HG03457 (cell line): ENCODE data around the gene ESAM.
A peak's percentile ranks its signal among the peaks of the same experiment; 100 is the strongest.

Source experiments
- ATAC-seq: cut with Tn5 transposase; IDR thresholded peaks from one replicate; pipeline ENCODE4 v1.9.1; 2021; ENCODE audit warnings: moderate number of reproducible peaks; ENCODE audit not compliant: unreplicated experiment

ESAM gene, protein sequence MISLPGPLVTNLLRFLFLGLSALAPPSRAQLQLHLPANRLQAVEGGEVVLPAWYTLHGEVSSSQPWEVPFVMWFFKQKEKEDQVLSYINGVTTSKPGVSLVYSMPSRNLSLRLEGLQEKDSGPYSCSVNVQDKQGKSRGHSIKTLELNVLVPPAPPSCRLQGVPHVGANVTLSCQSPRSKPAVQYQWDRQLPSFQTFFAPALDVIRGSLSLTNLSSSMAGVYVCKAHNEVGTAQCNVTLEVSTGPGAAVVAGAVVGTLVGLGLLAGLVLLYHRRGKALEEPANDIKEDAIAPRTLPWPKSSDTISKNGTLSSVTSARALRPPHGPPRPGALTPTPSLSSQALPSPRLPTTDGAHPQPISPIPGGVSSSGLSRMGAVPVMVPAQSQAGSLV

DNA sequence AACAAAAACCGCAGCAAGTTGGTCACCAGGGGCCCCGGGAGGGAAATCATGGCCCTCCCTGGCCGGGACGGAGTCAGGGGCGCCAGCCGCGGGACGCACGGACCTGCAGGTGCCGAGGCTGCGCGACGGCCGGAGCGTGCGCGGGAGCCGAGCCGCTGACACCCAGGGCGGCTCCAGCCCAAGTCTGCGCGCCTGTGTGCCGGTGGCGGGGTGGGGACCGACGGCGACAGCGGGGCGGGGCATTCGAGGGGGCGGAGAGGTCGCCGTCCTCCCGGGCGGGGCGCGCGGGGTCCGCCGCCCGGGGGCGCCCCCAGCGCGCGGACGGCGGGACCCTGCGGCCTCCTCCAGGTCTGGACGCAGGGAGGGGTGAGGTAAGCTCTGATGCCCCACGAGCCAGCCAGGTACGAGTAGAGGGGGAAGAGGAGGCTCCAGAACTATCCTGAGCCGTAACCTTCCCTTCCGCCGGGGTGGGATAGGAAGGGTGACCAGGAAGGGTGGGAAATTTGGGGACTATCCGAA lies at the start of gene ESAM:
Gene ESAM, minus strand, starts transcription at position 186 of the 519 bp plus-strand sequence. Its CDS starts 136 bp downstream, at position 50.
- ATAC-seq, result peak; percentile 39

DNA sequence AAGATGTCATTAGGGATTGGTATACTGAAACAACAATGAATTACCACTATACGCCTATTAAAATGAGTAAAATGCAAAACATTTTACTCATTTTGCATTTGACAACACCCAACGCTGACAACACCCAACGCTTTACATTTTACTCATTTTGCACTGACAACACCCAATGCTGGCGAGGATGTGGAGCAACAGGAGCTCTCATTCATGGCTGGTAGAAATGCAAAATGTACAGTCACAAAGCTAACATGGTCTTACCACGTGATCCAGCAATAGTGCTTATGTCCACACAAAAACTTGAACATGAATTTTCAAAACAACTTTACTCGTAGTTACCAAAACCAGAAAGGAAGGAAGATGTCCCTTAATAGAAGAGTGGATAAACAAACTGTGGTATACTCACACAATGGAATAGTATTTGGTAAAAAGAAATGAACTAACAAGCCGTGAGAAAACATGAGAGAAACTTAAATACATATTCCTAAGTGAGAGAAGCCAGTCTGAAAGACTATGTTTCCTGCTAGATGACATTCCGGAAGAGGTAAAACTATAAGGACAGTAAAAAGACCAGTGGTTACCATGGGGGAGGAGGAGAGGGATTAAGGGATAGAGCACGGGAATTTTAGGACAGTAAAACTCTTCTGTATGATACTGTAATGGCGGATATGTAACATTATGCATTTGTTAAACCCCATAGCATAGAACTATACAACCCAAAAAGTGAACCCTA lies 49.5 kb upstream of the ESAM start:
- ATAC-seq, result no peak

DNA sequence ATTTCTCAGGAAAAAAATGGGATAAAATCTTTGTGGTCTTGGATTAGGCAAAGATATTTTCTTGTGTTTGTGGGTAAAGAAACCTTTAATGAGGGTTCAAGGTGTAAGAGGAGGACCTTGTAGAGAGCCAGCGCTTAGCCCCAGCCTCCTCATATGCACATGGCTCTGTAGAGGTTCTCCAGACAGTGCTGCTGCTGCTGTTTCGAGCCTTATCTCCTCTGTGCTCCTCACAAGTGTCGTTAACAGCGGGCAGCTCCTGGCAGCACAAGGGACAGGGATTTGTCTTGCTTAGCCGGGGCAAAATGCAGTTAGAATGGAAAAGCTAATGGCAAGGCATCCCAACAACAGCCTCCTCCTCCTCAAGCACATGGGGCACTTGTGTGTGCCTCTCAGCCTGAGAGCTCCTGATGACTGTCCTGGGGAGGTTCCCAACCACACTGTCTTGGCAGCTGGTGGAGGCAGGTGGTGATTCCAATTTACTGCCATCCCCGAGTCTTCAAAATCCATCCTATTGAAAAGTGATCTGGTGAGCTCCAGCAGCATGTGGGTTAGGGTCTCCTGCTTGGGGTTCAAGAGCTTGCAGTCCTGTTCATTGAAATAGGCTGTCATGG lies 45.7 kb upstream of the ESAM start:
- no peak for ATAC-seq

DNA sequence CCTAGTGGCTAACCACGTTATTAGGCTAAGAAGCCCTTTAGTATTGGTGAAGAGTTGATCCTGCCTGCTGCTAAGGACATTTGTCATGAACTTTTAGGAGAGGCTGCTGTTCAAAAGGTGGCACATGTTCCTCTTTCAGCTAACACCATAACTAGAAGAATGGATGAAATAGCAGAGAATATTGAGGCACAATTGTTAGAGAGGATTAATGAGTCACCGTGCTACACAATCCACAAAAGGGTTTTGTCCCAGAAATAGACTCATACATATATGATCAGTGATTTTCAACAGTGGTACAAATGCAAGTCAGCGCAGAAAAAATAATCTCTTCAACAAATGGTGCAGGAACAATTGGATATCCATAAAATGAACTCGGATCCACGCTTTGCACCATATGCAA lies 45.1 kb upstream of the ESAM start:
- ATAC-seq, result no peak

DNA sequence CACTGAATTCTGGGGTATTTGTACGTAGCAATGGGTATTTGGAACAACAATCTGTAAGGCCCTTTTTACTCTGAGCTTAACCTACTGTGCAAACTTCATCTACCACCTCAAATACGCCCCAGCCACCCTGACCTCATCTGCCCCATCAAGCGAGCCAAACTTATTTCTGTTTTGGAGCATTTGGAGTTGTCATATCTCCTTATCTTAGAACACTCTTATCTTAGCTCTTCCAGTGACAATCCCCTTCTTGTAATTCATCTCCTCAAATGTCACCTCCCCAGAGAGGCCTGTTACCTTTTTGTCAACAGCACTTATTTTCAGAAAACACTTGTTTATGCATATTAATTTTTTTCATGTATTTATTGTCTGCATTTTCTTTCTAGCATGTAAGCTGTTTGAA lies 42.8 kb upstream of the ESAM start:
- ATAC-seq, result no peak

DNA sequence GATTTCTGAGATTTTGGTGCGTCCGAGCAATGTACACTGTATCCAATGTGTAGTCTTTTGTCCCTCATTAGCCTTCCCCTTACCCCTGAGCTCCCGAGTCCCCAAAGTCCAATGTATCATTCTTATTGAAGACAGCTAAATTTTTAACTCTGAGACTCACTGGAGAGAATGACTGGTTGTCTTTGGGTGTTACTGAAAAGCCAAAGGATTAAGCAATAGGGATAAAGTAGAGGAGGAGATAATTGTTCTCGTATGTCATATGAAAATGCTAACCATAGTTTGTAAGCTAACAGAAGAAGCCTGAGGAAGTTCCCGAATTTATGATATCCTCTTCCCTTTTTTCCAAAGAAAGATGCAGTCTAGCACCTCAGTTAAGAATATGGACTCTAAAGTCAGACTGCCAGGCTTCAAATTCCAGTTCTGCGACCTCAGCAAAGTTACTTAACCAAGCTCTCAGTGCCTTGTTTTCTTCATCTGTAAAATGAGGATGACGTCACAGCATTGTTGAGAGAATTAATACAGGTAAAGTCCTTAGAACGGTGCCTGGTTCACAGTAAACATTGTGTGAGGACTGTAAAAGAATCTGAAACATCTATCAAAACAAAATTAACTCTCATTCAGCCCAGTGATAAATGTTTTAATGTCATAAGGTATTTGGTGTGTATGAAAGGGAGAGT lies 39.7 kb upstream of the ESAM start:
- no peak for ATAC-seq

DNA sequence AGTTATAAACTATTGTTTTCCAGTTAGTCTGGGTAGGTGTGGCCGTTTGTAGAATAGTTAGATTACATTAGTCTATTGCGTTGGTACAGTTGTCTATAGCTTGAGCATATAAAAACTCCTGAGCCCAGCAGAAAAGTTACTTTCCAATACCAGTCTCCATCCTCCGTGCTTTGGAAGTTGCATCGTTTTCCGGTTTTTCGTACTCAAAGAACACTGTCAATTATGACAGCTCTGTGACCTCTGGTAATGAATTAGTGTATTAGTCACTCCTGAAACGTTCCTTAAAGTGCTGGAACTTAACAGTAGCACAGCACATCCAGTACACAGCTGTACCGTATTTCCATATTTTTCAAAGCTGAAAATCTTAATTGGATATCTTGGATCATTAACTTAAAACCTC lies 38.9 kb upstream of the ESAM start:
- ATAC-seq, result no peak

DNA sequence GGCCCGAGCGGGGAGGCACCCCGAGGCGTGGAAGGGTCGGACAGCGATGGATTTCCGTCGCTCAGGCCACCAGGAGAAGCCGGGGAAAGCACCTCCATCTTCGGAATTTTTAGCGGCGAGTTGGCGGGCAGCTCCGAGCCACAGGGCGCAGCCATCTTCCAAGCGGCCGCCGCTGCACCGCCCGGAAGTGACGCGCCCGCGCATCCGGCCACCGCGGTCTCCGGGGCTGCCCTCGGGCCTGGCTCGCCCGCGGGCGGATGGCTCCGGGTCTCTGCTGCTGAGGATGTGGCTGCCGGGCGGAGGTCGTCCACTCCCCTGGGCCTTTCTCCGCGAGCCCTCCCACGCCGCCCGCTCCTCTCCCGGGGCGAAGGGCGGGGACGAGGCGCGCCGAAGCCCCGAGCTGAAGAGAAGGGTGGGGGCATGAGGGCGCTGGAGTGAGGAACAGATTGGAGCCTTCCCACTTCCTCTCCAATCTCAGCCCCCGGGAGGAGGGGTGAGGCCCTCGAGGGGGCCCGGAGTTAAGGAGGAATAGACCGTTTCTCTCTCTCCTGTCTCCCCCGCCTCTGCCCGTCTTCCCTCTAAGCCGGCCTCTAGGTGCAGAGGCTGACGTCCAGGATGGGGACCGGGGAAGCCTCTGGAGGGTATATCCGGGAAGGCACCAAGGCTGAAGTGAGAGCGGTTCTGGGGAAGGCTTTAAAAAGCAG lies 38.3 kb upstream of the ESAM start, which contains the start of gene MSANTD2:
Gene MSANTD2, minus strand, starts transcription at position 181 of the 704 bp plus-strand sequence. Its CDS starts 26 bp downstream, at position 155.
- ATAC-seq, result peak; percentile 84

DNA sequence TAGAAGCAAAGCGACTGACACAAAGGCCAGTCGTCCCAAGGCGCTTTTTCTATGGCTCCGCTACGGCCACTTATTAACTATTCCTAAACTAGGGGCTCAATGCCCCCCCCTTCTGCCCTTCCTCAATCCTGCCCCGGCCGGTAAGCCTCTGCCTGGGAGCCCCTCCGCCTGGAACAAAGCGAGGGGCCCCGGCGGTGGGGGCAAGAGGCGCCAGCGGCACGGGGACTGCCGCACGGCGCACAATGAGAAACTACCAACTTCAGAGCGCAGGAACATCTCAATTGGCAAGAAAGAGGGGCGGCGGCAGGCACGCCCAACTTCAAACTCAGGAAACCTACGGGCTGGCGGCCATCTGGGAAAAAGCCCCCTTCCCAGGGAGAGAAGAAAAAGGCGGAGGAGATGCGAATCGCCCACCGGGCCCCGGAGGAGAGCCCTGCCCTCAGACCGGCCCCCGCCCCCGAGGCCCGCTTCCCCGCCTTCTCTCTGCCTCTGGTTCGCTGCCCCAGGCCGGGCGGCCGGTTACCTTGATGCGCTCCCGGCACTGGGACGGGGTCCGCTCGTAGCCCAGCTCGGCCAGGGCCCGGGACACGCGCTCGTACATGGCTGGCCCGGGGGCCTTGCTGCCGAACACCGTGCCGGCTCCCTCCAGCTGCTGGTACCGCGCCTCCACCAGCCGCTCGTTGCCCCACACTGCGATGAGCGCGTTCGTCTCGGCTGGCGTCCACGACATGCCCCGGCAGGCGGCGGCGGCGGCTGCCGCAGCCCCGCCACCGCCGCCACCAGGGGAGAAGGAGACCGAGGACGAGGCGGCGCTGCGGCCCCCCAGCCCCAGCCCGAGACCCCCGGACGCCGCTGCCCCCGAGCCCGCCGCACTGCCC lies 37.5 kb upstream of the ESAM start:
- ATAC-seq, result peak; percentile 31

DNA sequence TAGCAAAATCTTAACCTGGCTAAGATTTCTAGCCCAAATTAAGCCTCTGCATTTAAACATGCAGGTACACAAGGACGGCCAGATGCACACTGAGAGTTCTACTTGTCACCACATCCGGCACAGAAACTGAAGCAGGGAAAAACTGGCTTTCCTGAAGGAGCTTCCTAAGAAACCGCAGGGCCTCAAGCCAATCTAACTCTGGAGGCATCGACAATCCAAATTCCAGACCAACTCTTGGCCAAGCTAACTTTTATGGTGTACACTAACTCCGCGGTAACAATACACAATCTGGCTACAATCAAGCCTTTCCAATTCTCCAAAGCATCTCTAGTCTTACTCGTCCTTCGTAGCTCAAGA lies 36.9 kb upstream of the ESAM start:
- ATAC-seq, result peak; percentile 15

DNA sequence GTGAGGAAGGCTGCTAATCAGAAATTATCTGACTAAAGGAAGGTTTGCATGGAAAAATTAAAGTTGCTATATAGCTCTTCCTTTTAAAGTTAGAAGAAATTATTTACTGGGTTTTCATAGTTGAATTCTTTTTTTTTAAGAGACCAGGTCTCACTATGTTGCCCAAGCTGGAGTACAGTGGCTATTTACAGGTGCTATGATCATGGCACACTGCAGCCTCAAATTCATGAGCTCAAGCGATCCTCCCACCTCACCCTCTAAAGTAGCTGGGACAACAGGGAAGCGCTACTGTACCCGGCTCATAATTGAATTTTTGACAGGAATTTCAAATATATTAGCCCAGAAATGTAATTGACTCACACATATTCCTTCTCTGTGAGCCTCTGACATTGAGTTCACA lies 34.2 kb upstream of the ESAM start:
- ATAC-seq, result no peak

DNA sequence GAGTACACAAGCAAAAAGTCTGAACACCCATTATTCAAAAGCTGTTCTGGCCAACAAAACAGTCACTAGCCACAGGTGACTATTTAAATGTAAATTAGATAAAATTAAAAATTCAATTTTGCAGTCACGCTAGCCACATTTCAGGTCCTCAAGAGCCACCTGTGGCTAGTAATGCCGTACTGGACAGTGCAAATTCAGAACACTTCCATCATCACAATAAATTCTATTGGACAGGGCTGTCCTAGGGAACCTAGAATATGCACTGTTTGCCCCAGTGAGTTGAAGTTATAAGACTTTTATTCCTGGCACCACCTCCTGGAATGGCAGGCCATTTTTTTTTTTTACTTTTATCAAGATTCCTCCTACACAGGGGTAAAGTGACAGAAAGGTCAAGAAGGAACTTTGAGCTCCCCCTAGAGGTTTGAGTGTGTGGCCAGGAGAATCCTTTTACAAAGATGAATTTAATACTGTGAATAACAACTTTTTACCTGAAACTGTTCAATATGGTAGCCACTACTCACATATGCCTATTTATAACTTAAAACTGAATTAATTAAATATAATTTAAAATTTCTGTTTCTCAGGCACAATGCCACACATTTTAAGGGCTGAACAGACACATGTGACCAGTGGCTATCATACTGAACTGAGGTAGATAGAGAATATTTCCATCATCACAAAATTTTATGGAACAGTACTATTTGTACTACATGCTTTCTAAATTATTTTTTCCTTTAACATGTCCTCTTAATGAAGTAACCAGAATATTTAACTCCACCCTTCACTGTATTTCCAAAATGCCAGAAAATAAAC lies 31.6 kb upstream of the ESAM start:
- peak; percentile 53 for ATAC-seq

DNA sequence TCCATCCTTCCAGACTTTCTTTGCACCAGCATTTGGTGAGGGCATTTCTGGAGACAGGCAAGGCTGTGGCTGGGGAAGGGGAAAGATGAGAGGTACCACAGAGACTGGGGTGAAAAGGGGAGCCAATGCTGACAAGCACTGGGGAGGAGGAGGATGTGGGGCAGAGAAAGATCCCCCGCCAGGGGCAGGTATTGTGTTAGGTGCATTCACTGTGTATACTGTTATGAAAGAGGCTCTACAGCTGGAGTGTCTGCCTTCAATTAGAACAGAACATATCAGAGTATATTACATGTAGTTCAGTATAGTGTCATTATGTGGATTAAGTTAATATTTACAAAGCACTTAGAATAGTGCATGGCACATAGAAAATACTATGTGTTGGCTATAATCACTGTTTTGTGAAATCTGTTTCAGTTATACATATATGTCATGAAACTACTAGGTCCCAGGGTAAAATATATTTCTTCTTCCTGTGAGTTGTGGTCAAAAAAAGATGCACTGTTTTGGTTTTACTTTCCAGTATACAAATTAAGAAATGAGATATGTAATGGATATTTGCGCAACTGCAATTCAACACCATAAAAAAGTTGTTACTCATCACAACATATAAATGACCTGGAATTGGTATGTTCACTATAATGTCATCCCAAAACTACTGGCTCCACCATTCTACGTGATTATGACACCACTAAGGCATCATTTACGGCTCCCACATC lies 29.7 kb upstream of the ESAM start:
- ATAC-seq, result peak; percentile 57

DNA sequence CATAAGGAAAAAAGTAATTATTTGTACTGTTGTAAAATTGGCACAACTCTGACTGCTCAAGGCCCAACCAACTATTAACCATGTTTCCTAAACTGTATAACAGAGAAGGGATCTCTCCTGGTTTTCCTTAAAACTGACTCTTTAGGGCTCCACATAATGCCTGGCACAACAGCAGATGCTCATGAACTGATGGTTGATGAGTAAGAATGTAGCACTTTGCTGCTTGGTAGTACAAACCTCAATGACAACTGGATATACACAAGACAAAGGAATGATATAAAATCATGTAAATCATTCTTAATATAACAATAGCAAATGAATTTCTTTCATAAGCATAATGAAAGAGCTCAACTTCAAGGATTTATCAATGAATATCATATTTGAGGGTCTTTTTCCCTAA lies 26.4 kb upstream of the ESAM start:
- ATAC-seq, result no peak

DNA sequence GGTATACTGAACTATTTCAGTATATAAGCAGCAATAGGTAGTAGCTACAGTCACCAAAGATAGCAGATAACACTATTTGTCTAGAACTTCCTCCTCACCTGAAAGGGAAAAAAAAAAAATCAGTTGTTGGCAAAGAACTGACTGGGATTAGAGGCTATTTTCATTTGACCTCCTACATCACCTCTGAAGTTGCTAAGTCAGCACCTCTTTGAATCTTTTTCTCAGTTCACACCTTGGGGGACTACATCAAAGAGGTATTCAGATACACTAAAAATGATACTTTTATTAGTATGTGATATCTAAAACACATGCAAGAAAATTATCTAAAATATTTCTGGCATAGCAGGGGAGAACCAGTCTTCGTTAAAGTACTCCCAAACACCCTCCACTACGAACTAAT lies 22.0 kb upstream of the ESAM start:
- no peak for ATAC-seq

DNA sequence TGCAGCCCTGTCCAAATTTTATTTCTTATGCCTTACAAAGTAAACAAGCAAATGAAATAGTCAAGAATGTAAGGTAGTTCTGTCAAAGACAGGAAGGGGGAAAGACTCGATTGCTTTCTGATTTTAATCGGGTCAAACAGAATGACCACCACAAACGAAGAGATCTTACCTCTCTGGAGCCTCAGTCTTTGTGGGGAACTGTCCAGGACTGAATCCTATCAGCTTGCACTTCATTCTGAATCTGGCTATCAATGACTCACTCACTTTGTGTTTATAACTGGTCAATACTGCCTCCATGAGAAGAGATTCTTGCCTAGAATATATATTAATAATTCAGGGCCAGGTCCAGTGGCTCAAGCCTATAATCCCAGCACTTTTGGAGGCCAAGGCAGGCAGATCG lies 20.9 kb upstream of the ESAM start:
- no peak for ATAC-seq

DNA sequence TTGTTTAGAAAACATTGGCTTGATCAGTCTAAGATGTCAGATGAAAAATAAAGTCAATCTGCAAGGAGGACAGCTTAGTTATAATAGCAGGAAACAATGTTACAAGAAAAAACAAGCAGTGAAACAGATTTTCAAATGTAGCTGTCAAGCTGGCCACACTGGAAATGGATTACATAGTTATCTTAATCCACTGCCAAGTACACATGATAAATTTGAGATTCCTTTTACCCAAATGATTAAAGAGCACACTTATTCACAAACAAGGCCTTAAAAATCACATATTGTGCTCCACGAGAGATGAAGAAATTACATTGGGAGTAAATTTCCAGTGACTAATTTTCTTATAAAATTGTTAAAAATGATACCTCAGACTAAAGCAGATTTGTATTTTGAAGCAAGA lies 17.5 kb upstream of the ESAM start:
- no peak for ATAC-seq

DNA sequence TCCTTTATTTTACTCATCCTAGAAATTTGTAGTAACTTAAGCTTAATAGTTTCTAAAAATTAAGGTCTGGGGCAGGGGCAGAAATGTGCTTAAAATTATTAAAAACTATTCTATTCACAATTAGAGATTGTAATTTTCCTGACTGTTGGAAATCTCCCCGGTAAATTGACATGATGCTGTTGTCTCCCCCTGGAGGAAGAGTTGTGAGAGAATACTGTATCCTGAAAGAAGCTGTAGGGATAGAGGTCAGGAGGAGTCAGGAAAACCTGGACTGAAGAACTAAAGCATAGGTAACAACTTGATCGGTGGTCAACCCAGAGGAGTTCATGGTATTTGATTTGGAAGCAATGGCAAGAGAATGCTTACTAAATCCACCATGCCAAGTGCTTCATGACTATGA lies 16.2 kb upstream of the ESAM start:
- ATAC-seq, result no peak
